NCI-H1417 (cell line): ENCODE data around the gene KHDRBS1.
"Not testable (repeated sequence)": the region's sequence is repeated elsewhere in the genome, so short reads cannot be mapped to it uniquely, and the experiment has no call there.

Experiments
- DNase-seq, 3 experiments: peaks; one replicate each; lab custom pipeline; 2025; lab: John Stamatoyannopoulos, UW

KHDRBS1 gene, protein sequence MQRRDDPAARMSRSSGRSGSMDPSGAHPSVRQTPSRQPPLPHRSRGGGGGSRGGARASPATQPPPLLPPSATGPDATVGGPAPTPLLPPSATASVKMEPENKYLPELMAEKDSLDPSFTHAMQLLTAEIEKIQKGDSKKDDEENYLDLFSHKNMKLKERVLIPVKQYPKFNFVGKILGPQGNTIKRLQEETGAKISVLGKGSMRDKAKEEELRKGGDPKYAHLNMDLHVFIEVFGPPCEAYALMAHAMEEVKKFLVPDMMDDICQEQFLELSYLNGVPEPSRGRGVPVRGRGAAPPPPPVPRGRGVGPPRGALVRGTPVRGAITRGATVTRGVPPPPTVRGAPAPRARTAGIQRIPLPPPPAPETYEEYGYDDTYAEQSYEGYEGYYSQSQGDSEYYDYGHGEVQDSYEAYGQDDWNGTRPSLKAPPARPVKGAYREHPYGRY

DNA sequence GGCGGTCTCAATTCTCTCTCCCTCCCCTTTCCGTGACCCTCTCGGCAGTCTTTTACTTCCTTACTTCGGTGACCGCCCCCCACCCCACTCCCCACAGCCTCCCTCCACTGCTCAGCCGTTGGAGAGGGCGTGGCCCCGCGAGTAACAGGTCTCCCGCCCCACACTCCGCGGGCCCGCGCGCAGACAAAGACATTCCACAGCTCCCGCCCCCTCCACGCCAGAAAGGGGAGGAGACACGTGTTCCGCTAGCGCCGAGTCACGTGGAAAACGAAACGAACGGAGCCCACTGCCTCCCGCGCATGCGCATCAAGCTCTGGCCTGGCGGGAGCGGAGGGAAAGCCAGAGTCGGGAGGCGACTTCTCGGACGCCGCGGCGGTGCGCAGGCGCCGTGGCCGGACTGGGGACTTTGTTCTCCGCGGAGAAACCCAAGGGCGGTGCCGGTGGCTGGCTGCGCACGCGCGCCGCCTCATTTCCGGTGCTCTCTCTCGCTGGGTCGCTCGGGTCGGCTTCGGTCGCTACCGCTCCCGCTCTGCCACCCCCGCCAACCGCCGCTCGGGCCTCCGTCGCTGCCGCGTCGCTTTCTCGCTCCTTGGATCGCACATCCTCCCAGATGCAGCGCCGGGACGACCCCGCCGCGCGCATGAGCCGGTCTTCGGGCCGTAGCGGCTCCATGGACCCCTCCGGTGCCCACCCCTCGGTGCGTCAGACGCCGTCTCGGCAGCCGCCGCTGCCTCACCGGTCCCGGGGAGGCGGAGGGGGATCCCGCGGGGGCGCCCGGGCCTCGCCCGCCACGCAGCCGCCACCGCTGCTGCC lies at the start of gene KHDRBS1:
Gene KHDRBS1 (plus strand): TSS at position 483 of the 813 bp plus-strand sequence. CDS start 128 bp downstream, at position 611.
- peak; percentile 99 to 100 (median 99) for DNase-seq

DNA sequence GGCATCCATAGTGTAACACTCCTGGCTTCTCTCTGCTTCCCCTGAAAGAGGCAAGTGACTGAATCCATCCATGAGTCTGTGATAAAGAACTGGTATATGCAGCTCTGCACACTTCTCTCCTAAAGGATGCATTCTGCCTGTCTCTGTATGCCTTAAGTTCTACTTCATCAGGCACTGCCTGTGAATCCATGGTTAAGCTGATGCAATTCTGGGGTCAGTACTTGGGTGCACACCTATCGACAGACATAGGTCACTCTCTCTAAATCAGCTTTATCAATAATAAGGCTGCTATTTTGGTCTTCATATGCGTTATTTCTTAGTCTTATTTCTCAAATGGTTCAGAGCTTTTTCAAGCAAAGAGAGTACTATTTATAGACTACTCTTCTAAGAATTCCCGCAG lies 42.8 kb upstream of the KHDRBS1 start:
- DNase-seq = no peak

DNA sequence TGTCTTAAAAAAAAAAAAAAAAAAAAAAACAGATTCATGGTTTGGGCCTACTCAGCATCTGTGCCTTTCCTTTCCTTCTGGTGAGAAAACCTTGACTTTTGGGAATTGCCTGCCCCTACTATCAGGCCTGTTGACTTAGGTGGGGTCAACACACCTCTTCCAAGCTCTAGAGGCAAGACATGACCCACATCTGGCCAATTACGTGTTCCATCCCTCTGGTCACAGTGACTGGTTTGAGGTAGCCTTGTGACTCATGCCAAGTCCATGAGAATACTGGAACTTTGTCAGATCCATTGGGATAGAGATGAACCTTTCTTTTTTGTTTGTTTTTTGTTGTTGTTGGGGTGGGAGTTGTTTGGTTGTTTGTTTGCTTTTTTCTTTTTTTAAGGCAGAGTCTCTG lies 37.3 kb upstream of the KHDRBS1 start:
- no peak for DNase-seq

DNA sequence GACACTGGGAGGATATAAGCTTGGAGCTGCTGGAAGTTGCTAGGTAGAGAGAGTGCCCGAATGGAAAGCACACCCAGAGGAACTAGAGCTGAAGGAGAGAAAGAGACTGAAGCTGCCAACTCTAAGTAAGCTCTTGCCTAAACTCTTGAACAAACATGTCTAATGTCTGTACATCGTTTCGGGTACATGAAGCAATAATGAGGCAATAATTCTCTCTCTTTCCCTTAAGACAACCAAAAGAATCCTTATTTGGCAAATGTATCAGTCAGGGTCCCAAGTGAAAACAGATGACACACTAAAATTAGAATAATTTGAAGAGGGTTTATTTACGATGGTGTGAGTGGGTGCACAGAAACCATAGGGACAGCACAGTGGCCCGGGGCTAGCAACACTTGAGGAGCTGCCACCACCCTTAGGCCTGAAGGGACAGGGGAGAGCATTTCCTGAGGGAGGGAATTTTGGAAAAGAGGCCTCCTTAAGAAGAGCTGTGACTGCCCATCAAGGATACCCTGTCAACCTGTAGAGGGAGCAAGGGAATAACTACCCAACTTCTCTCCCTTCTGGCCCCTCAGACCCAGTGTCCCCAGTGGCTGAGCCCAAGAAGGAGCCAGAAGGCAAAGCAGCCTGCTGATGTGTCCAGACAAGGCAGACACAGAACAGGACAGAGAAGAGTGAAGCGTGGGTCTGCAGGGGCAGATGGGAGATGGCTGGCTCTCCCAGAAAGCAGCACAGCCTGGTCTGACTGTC lies 36.1 kb upstream of the KHDRBS1 start:
- DNase-seq = peak in 1 of 3 experiments; percentile 43

DNA sequence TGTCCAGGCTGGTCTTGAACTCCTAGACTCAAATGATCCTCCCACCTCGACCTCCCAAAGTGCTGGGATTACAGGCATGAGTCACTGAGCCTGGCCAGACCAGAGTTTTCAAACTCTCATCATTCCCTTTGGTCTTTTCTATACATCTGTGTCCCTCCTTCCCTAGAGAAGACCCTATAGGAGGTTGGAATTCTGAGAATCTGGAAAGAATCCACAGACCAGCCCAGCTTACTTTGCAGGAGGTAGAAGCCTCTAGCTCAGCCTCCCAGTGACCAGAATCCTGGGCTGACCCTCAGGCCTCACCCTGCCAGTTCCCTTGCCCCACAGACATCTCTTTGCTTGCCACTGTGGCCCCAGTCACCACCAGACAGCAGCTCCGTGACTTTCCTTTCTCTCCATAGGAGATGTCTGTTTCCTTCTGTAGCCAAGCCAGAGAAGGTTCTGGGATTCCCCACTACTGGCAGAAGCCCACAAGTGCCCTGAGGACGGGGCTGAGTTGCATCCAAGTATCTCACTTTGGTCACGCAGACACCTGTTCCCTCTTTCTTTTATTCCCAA lies 34.7 kb upstream of the KHDRBS1 start:
- no peak for DNase-seq

DNA sequence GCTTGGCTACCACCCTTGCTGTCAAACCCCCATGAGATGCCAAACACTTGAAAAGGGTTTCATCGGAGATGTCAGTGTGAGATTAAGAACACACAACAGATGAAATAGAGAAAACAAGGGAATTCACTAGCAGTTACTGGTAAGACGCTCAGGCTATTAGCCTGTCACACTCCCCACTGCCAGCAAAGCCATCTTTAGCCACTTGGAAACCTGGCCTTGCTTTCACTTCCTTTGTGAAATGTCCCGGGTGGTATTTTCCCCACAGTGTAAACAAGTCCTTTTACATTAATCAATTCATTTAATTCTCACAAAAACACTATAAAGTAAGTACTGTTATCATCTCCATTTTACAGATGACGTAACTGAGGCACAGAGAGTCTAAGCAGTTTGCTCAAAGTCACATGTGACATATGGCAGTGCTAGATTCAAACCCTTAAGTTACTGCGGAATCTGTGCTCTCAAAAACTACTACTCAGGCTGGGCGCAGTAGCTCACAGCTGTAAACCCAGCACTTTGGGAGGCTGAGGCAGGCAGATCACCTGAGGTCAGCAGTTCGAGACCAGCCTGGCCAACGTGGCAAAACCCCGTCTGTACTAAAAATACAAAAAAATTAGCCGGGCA lies 32.7 kb upstream of the KHDRBS1 start:
- no peak for DNase-seq

DNA sequence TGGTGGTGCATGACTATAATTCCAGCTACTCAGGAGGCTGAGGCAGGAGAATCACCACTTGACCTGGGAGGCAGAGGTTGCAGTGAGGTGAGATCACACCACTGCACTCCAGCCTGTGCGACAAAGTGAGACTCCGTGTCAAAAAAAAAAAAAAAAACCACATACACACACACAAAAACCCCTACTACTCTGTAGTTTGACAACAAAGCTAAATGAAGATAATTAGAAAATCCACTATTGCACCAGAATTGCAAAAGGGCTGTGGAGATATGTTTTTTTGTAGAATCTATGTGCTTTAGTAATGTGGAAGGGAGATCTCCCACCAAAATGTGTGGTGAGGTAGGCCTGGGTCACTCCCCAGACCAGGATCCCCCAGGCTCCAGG lies 32.2 kb upstream of the KHDRBS1 start:
- DNase-seq = no peak

DNA sequence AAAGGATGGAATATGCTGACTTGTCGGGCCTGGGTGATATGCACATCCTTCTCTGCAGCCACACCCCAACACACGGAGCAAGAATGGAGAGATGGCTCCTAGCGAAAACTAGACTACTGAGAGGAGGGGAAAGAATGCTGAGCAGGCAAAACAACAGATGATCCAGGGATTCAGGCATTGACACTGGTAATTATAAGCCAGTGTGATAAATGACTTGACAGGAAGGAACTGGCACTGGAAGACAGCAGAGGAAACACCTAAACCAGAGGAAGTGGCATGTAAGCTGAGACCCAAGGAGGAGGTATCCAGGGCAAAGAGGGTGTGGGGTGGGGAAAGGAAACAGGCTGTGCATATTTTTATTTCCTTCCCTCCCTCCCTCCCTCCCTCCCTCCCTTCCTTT lies 31.7 kb upstream of the KHDRBS1 start:
- DNase-seq = peak in 2 of 3 experiments; percentile 26 to 58

DNA sequence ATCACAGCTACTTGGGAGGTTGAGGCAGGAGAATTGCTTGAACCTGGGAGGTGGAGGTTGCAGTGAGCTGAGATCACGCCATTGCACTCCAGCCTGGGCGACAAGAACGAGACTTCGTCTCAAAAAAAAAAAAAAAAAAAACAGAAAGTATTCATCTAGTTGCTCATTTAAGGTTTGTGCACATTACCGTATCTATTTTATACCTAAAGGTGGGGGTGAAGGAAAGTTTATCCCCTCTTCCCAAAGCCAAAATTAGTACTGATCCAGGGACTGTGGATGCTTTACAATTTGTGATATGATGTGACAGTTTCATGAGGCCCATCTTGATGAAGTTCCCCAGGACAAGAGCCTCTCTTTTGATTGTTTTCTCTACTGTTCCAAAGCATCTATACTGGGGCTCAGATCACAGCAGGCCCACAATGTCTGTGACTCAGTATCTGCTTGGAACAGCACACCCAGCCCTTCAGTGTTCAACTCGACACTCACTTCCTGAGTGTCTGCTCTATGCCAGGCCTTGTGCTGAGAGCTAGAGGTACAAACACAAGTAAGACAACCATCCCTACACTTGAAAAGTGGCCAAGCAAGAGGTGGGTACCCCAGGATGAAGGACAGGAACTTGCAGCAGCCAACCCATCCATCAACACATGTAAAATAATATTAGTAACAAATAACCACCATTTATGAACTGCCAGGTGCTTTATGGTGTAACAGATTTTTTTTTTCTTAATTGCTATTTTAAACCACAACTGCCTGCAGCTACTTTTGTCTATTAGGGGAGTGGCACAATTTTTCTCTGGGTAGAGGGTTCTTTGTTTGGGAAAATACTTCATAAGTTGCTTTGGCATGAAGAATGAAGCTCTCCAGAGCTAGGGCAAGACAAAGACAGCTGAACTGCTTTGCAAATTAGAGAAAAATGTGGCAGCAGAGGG lies 29.0 kb upstream of the KHDRBS1 start:
- DNase-seq = peak; percentile 20 to 77 (median 52)

DNA sequence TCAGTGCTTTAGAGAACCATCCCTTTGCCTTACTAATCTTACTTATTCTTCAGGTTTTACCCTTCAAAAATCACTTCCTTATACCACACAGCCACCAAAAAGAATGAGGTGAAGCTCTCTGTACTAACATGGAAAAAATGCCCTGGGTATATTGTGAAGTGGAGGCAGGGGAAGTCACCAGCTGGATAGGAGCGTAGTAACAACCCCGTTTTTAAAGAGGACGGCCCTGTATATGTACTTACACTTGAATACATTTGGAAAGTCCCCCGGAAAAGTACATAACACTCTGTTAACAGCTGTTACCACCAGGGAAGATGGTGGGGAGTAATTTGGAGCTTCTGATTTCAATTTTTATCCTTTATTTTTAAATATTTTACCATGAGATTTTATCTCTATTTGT lies 28.2 kb upstream of the KHDRBS1 start:
- peak in 2 of 3 experiments; percentile 47 to 77 for DNase-seq

DNA sequence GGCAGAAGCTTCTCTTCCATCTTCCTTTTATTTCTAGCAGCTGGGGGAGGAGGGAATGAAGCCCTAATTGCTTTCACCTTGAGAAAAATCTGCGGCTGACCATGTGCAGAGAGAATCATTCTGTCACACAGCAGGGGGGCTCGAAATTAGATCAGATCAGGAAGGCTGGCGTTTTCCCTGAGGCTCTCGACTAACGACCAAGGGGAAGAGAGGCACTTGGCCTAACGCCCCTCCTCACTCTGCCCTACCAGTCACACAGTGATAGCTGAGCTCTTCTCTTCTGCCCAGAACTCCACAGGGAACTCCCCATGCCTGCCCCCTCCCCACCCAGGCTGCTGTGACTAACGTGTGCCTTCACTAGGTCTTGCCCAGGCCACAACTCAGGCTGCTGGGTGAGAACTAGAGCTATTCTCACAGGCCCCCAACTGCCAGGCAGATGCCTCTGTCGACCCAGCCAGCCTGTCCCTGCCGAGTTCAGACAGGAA lies 26.5 kb upstream of the KHDRBS1 start:
- peak; percentile 70 to 94 (median 75) for DNase-seq

DNA sequence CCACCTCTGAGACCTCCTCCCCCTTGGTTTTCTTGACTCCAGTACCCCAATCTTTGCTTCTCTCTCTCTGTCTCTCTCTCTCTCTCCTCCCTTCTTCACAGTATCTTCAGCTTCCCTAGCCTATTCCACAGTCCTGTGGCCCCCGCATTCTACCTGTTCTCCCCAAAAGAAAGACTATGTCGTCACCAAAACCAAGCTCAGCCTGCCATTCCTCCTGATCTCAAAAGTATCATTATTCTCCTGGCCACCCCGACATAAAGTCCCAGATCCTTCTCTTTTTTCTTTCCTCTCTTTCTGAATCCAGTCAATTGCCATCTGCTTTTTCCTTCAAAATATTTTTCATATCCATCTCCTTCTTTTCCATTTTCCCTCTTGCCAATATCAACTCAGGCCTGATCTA lies 23.7 kb upstream of the KHDRBS1 start:
- no peak for DNase-seq

DNA sequence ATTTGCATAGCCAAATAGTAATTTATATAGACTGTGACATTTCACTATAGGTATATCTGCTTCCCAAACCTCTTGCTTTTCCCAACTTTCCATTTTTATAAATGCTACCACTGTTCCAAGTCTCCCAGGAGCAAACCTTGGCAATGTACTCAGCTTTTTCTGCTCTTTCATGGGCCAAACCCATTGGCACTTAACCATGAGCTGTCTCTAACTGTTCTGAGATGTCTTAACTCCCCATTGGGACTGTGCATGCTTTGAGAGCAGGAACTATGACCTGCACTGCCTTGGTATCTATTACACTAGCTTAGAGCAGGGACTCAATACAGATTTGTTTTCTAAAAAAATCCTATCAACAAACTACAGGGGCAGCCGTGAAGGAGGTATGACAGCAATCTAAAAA lies 22.5 kb upstream of the KHDRBS1 start:
- no peak for DNase-seq

DNA sequence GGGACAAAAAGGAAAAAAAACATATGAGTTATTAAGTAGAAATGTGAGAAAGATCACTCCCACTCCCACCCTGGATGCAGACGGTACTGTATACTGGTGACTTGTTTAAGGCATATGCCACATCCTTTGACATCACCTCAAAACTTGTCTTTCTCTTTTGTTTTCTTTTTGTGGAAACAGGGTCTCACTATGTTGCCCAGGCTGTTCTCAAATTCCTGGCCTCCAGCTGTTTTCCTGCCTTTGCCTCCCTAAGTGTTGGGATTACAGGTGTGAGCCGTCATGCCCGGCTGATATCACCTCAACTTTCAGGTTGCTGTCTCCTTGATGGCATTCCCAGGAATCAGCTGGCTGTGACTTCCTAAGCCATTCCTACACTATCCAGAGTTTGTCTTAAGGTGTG lies 18.4 kb upstream of the KHDRBS1 start:
- no peak for DNase-seq

DNA sequence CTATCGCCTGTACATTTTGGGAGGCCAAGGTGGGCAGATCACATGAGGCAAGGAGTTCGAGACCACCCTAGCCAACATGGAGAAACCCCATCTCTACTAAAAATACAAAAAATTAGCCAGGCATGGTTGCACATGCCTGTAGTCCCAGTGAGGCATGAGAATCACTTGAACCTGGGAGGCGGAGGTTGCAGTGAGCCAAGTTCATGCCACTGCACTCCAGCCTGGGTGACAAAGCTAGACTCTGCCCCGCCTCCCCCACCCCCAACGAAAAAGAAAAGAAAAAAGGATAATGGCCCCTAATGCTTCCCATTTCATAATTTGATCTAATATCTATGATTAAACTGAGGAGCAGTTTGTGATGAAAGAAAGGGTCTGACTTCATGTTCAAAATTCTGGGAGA lies 17.5 kb upstream of the KHDRBS1 start:
- DNase-seq = not testable (repeated sequence)

DNA sequence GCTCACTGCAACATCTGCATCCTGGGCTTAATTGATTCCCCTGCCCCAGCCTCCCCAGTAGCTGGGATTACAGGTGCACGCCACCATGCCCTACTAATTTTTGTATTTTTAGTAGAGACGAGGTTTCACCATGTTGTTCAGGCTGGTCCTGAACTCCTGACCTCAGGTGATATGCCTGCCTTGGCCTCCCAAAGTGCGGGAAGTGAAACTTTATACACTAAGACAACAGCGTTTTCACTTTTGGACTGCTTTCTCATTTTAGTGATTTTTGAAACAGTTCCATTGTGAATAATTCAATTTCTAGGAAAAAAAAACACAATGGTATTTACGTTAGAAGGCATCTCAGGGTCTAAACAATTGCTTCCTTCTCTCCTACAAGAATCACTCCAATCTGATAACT lies 11.8 kb upstream of the KHDRBS1 start:
- no peak for DNase-seq

DNA sequence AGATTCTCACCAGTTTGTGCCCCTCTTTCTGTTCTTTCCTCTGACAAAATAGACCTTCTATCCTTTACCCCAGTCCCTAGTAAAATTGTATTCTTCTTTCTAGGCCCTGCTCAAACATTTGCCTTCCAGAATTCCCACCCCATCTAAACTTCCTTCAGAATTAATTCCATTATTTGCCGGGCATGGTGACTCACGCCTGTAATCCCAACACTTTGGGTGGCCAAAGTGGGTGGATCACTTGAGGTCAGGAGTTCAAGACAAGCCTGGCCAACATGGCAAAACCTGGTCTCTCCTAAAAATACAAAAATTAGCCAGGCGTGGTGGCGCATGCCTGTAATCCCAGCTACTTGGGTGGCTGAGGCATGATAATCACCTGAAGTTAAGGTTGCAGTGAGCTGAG lies 11.4 kb upstream of the KHDRBS1 start:
- DNase-seq = not testable (repeated sequence)

DNA sequence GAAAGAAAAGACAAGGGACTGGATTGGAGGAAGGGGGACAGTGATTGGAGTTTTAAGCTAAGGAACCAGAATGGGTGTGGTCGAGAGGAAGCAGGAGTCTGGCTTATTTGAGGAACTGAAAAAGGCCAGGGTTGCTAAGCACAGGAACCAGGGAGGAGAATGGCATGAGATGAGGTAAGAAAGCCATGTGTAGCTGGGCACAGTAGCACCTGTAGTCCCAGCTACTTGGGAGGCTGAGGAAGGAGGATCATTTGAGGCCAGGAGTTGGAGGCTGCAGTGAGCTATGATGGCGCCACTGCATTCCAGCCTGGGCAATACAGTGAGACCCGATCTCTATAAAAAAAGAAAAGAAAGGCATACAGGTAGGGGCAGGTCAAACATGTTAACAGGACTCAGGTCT lies 8.1 kb upstream of the KHDRBS1 start:
- DNase-seq = no peak

DNA sequence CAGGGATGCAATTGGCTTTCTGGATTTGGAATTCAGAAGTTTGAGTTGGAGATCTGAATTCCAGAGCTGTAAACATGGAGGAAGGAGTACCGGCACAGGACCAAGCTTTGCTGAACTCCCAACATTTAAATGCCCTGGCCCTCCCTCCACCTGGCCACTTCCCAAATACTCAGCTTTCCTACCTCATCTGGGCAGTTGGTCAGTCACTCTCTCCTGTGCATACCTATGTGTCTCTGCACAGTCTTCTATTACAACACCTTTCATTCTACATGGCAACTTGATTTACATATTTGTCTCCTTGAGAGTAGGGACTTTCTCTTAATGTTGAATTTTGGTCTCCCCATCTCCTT lies 6.1 kb upstream of the KHDRBS1 start:
- no peak for DNase-seq

DNA sequence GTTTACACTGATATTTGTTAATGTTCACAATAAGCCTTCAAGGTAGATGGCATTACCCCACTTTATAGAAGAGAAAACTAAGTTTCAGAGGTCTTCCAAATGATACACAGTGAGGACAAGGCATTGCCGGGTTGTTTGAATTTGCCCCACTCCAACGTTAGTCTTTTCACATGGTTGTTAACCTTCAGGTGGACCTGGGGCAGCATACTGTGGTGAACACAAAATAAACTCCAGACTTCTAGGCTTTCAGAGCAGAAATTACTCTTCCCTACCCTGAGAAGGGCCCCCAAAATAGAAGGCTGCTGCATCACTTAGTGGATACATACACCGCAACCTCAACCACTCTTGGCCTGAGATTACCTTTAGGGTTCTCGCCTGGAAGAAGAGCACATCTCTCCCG lies 3.4 kb upstream of the KHDRBS1 start:
- DNase-seq = no peak
